Gastroesophageal sphincter (tissue), 3 donors: ENCODE results near the gene DEDD2.

Experiments
- EP300 ChIP-seq: sonication (generic); formaldehyde crosslinking; IDR thresholded peaks from one replicate; pipeline ENCODE4 v1.6.1; 2017; ENCODE audit warnings: antibody characterized with exemption, mild to moderate bottlenecking
- POLR2A ChIP-seq, 2 donors: fragments of 450-650 bp; IDR thresholded peaks; one replicate each; pipeline ENCODE4 v1.6.1; 2017; ENCODE audit warnings: antibody characterized with exemption in 2 of 2, mild to moderate bottlenecking in 2 of 2, moderate library complexity in 1 of 2
- POLR2AphosphoS5 ChIP-seq: sonication (generic); formaldehyde crosslinking; IDR thresholded peaks from one replicate; pipeline ENCODE4 v1.6.1; 2017; ENCODE audit warnings: antibody characterized with exemption
- TF ChIP-seq, protein P1 (sequence below), 4 experiments: fragments of 200-600 bp in 2 of 4; fragments of 450-650 bp in 2 of 4; sonication (generic) in 1 of 4; IDR thresholded peaks; one replicate each; pipeline ENCODE4 v1.5.1; 2017 to 2019; ENCODE audit warnings: antibody characterized with exemption in 4 of 4, mild to moderate bottlenecking in 2 of 4, moderate library complexity in 2 of 4

DNA sequence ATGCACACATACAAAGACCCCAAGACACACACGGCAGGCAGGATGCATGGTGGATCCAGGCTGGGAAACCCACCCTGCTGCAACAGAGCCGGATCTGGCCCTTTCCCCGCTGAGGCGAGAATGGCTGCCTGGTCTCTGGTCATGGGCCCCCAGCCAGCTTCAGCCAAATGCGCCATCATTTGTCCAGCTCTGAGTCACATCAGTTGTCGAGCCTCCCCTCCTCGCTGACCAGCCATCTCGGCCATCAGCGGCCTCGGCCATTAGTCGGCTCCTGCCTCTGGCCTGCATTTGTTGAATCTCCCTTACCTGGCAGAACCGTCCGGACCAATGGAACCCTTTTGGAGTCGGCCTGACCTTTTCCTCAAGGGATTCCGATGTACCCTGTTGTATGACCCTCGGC lies 46.8 kb downstream of the DEDD2 start:
- TF ChIP-seq, protein P1, sequence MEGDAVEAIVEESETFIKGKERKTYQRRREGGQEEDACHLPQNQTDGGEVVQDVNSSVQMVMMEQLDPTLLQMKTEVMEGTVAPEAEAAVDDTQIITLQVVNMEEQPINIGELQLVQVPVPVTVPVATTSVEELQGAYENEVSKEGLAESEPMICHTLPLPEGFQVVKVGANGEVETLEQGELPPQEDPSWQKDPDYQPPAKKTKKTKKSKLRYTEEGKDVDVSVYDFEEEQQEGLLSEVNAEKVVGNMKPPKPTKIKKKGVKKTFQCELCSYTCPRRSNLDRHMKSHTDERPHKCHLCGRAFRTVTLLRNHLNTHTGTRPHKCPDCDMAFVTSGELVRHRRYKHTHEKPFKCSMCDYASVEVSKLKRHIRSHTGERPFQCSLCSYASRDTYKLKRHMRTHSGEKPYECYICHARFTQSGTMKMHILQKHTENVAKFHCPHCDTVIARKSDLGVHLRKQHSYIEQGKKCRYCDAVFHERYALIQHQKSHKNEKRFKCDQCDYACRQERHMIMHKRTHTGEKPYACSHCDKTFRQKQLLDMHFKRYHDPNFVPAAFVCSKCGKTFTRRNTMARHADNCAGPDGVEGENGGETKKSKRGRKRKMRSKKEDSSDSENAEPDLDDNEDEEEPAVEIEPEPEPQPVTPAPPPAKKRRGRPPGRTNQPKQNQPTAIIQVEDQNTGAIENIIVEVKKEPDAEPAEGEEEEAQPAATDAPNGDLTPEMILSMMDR (IDR thresholded peaks at IDR 0.05): no peak
- TF ChIP-seq POLR2A (IDR thresholded peaks at IDR 0.05) (no peak), POLR2AphosphoS5 (no peak), EP300 (no peak)
